Measurements from ENCODE around the gene ADAMTSL3. TPM values are rescaled to one million over a fixed set of nuclear protein-coding genes. Genes with fewer than 3 reads are reported as not detected.
"Not testable (repeated sequence)": the region's sequence is repeated elsewhere in the genome, so short reads cannot be mapped to it uniquely, and the experiment has no call there.

The ADAMTSL3 gene
- total RNA-seq, 1 donor from 2014 or later: 0.67 TPM

DNA sequence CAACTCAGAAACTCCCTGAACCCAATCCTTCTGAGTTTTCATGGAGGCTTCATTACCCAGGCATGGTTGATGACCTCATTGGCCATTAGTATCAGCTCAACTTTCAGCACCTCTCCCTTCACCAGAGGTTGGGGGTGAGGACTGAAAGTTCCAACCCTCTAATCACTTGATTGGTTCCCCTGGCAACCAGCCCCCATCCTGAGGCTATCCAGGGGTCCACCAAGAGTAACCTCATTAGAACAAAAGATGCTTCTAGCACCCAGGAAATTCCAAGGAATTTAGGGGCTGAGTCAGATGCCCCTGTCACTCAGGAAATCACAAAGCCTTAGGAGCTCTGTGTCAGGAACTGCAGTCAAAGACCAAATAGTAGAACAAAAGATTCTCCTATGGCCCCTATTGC is 43.8 kb downstream of the ADAMTSL3 start:
- Histone ChIP-seq H3K4me3 (ENCODE audit: low read depth, low read length) (no peak overlapping the region), H3K27me3 (ENCODE audit: control insufficient read depth, insufficient read depth, low read length) (no peaks in the 10 kb centered on the region), H3K36me3 (ENCODE audit: control insufficient read depth, insufficient read depth, low read length) (no peaks in the 10 kb centered on the region)
- no peak for DNase-seq (ENCODE audit: low read depth)
- TF ChIP-seq, protein P1, sequence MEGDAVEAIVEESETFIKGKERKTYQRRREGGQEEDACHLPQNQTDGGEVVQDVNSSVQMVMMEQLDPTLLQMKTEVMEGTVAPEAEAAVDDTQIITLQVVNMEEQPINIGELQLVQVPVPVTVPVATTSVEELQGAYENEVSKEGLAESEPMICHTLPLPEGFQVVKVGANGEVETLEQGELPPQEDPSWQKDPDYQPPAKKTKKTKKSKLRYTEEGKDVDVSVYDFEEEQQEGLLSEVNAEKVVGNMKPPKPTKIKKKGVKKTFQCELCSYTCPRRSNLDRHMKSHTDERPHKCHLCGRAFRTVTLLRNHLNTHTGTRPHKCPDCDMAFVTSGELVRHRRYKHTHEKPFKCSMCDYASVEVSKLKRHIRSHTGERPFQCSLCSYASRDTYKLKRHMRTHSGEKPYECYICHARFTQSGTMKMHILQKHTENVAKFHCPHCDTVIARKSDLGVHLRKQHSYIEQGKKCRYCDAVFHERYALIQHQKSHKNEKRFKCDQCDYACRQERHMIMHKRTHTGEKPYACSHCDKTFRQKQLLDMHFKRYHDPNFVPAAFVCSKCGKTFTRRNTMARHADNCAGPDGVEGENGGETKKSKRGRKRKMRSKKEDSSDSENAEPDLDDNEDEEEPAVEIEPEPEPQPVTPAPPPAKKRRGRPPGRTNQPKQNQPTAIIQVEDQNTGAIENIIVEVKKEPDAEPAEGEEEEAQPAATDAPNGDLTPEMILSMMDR (IDR thresholded peaks at IDR 0.05; ENCODE audit: insufficient read depth, low read length, poor library complexity, severe bottlenecking): no peak

DNA sequence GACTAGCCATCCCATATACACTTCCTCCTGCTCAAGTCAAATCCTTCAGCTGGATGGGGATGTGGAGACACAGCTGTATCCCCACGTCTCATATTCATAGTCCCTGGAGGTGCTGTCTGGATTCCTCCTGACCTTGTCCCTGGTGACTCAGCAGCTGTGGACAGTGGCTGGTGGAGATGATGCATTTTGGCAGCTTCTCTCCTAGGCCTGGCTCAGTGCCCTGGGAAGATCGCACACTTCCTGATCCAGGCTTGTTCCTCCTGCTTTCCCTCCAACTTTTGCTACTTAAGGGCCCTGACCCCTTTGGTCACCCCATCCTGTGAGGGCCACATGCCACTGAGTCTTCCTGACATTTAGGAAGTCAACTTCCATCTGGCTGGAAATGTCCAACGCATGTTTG is 44.4 kb downstream of the ADAMTSL3 start:
- TF ChIP-seq, protein P1 (IDR thresholded peaks at IDR 0.05; ENCODE audit: insufficient read depth, low read length, poor library complexity, severe bottlenecking): no peak
- Histone ChIP-seq H3K27me3 (ENCODE audit: control insufficient read depth, insufficient read depth, low read length) (no peaks in the 10 kb centered on the region), H3K4me3 (ENCODE audit: low read depth, low read length) (no peak overlapping the region), H3K36me3 (ENCODE audit: control insufficient read depth, insufficient read depth, low read length) (no peaks in the 10 kb centered on the region)
- no peak for DNase-seq (ENCODE audit: low read depth)

DNA sequence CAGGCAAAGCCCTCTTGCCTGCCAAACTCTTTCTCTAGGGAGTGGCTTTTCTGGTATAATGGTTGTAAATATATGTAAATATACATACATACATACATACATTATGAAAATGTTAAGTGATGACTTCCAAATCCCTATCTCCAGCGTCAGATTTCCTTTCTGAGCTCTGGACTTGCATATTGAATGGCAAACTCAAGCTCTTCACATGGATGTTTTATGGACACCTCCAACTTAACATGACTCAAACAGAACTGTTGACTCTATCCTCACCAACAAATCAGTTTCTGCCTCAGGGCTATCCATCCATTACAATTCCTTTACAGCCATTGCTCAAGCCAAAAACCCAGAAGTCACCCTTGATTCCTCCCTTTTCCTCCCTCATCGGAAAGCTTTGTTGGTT is 45.1 kb downstream of the ADAMTSL3 start:
- H3K36me3 ChIP-seq (ENCODE audit: control insufficient read depth, insufficient read depth, low read length): no peaks in the 10 kb centered on the region
- no peak for DNase-seq (ENCODE audit: low read depth)
- H3K4me3 ChIP-seq (ENCODE audit: low read depth, low read length): no peak overlapping the region
- no peaks in the 10 kb centered on the region for H3K27me3 ChIP-seq (ENCODE audit: control insufficient read depth, insufficient read depth, low read length)
- TF ChIP-seq, protein P1 (IDR thresholded peaks at IDR 0.05; ENCODE audit: insufficient read depth, low read length, poor library complexity, severe bottlenecking): no peak

DNA sequence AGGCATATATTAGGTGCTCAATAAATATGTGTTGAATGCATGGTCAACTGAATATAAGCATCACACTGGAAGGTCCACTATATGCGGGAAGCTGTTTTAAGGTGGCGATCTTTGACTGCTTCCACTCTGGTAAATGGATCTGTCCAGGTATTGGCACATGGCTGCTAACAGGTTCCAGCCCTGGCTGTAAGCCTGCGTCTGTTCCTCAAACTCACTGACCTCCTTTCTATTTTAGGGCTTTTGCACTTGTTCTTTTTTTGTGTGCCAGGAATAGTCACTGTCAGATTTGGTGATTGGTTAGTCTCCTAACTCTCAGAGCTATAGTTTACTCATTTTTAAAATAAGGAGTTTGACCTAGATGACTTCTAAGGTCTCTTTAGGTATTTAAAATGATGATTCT is 46.2 kb downstream of the ADAMTSL3 start:
- no peak for DNase-seq (ENCODE audit: low read depth)
- TF ChIP-seq, protein P1 (IDR thresholded peaks at IDR 0.05; ENCODE audit: insufficient read depth, low read length, poor library complexity, severe bottlenecking): no peak
- Histone ChIP-seq H3K36me3 (ENCODE audit: control insufficient read depth, insufficient read depth, low read length) (no peaks in the 10 kb centered on the region), H3K4me3 (ENCODE audit: low read depth, low read length) (no peak overlapping the region), H3K27me3 (ENCODE audit: control insufficient read depth, insufficient read depth, low read length) (no peaks in the 10 kb centered on the region)

DNA sequence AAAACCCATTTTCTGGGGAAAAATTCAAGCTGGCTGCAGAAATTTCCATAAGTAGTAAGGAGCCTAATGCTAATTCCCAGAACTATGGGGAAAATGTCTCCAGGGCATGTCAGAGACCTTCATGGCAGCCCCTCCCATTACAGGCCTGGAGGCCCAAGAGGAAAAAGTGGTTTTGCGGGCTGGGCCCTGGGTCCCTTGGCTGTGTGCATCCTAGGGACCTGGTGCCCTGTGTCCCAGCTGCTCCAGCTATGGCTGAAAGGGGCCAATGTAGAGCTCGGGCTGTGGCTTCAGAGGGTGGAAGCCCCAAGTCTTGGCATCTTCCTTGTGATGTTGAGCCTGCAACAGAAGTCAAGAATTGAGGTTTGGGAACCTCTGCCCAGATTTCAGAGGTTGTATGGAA is 48.4 kb downstream of the ADAMTSL3 start:
- DNase-seq (ENCODE audit: low read depth); H3K27me3 ChIP-seq (ENCODE audit: control insufficient read depth, insufficient read depth, low read length); H3K36me3 ChIP-seq (ENCODE audit: control insufficient read depth, insufficient read depth, low read length); H3K4me3 ChIP-seq (ENCODE audit: low read depth, low read length): not testable (repeated sequence)

DNA sequence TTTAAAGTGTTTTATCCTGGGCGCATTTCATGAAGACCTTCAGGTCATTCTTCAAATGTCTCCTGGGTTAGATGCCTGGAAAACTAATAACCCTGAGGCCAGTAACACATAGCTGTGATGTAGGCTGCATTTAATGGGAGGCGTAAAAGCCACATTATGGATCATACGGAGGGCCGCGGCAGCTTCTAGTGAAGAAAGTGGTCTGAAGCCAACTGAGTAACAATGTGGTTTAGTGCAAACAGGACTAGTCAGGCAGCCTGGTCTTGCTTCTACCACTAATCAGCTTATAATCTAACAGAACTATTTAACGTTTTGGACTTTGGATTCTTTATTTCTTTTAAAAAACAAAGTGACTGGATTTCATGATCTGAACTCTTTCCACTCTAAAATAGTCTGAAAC is 54.4 kb downstream of the ADAMTSL3 start:
- Histone ChIP-seq H3K27me3 (ENCODE audit: control insufficient read depth, insufficient read depth, low read length) (no peaks in the 10 kb centered on the region), H3K4me3 (ENCODE audit: low read depth, low read length) (no peak overlapping the region), H3K36me3 (ENCODE audit: control insufficient read depth, insufficient read depth, low read length) (no peaks in the 10 kb centered on the region)
- TF ChIP-seq, protein P1 (IDR thresholded peaks at IDR 0.05; ENCODE audit: insufficient read depth, low read length, poor library complexity, severe bottlenecking): no peak
- no peak for DNase-seq (ENCODE audit: low read depth)
